Bronchial epithelial cell (primary cell): ENCODE measurements around the gene MAPT. TPM values are rescaled to one million over a fixed set of nuclear protein-coding genes. Genes with fewer than 3 reads are reported as not detected.
A peak's percentile ranks its signal among the peaks of the same experiment; 100 is the strongest.
"Not testable (repeated sequence)": the region's sequence is repeated elsewhere in the genome, so short reads cannot be mapped to it uniquely, and the experiment has no call there.

Source experiments
- DNase-seq: peaks from one replicate; pipeline ENCODE4 v3.0.0-alpha.2; 2010; ENCODE audit warnings: low read depth
- FAIRE-seq: peaks from 2 replicates; lab custom pipeline; 2011; peaks lifted over from hg19 to GRCh38; lab: Jason Lieb, UNC
- H3K27me3 ChIP-seq: 2 replicates; pipeline ENCODE4 v1.5.1; 2011; ENCODE audit warnings: low read length; ENCODE audit not compliant: control insufficient read depth, insufficient read depth
- H3K36me3 ChIP-seq: 2 replicates; pipeline ENCODE4 v1.5.1; 2011; ENCODE audit warnings: low read length; ENCODE audit not compliant: control insufficient read depth, insufficient read depth
- H3K4me3 ChIP-seq: 2 replicates; pipeline ENCODE4 v1.5.1; 2011; ENCODE audit warnings: mild to moderate bottlenecking, low read depth, low read length, control low read depth
- total RNA-seq: library from RNA; depleted of rRNA; stranded (reverse); fragments of >200 nt; gene quantifications from 2 replicates; pipeline ENCODE4 v1.2.1, GENCODE V29; 2014
- TF ChIP-seq, protein P1 (sequence below): IDR thresholded peaks from 2 replicates; pipeline ENCODE4 v1.5.1; 2011; ENCODE audit warnings: mild to moderate bottlenecking, moderate library complexity, low read length, control low read depth, inconsistent platforms; ENCODE audit not compliant: insufficient read depth, severe bottlenecking

Gene MAPT
- total RNA-seq, 1 donor from 2014 or later = 0.26 TPM

GRCh38 chr17:46000757-46001156, 106.4 kb downstream of the MAPT start:
- no peaks in the 10 kb centered on the region for H3K27me3 ChIP-seq
- H3K36me3 ChIP-seq = no peaks in the 10 kb centered on the region
- DNase-seq = no peak
- no peak for FAIRE-seq
- H3K4me3 ChIP-seq = no peak overlapping the region
- TF ChIP-seq, protein P1, sequence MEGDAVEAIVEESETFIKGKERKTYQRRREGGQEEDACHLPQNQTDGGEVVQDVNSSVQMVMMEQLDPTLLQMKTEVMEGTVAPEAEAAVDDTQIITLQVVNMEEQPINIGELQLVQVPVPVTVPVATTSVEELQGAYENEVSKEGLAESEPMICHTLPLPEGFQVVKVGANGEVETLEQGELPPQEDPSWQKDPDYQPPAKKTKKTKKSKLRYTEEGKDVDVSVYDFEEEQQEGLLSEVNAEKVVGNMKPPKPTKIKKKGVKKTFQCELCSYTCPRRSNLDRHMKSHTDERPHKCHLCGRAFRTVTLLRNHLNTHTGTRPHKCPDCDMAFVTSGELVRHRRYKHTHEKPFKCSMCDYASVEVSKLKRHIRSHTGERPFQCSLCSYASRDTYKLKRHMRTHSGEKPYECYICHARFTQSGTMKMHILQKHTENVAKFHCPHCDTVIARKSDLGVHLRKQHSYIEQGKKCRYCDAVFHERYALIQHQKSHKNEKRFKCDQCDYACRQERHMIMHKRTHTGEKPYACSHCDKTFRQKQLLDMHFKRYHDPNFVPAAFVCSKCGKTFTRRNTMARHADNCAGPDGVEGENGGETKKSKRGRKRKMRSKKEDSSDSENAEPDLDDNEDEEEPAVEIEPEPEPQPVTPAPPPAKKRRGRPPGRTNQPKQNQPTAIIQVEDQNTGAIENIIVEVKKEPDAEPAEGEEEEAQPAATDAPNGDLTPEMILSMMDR = no peak

GRCh38 chr17:46001390-46002310, 107.3 kb downstream of the MAPT start:
- Histone ChIP-seq H3K4me3 (no peak overlapping the region), H3K36me3 (no peaks in the 10 kb centered on the region), H3K27me3 (no peaks in the 10 kb centered on the region)
- TF ChIP-seq, protein P1 = no peak
- DNase-seq (no peak), FAIRE-seq (no peak)

- Histone ChIP-seq H3K4me3 (no peak overlapping the region), H3K27me3 (no peaks in the 10 kb centered on the region), H3K36me3 (no peaks in the 10 kb centered on the region)
- FAIRE-seq (no peak), DNase-seq (peak; percentile 24)
- TF ChIP-seq, protein P1 = peak; percentile 86
These were observed 108.1 kb downstream of the MAPT start for GRCh38 chr17:46002311-46002972.

GRCh38 chr17:46002973-46003316, 108.6 kb downstream of the MAPT start:
- TF ChIP-seq, protein P1 = no peak
- FAIRE-seq = no peak

GRCh38 chr17:46003907-46004748, 109.8 kb downstream of the MAPT start:
- DNase-seq = no peak
- no peaks in the 10 kb centered on the region for H3K36me3 ChIP-seq
- FAIRE-seq = peak; percentile 18
- H3K27me3 ChIP-seq = no peaks in the 10 kb centered on the region
- no peak overlapping the region for H3K4me3 ChIP-seq
- TF ChIP-seq, protein P1 = no peak

More at GRCh38 chr17:46002973-46003316, 108.6 kb downstream of the MAPT start:
- no peak for DNase-seq
- Histone ChIP-seq H3K36me3 (no peaks in the 10 kb centered on the region), H3K4me3 (no peak overlapping the region), H3K27me3 (no peaks in the 10 kb centered on the region)

- not testable (repeated sequence) for DNase-seq, FAIRE-seq
These were observed 111.7 kb downstream of the MAPT start for GRCh38 chr17:46006082-46006481.

More at GRCh38 chr17:46006082-46006481, 111.7 kb downstream of the MAPT start:
- not testable (repeated sequence) for H3K4me3 ChIP-seq, H3K27me3 ChIP-seq, H3K36me3 ChIP-seq
